ENCODE data around the gene SLC44A3. TPM values are rescaled to one million over a fixed set of nuclear protein-coding genes. Genes with fewer than 3 reads are reported as not detected.

The SLC44A3 gene
- total RNA-seq, 1 donor from 2014 or later, result 129 TPM

GRCh38 chr1:94843846-94844245 is 23.7 kb downstream of the SLC44A3 start:
- DNase-seq, result no peak
- Mint-ChIP-seq H3K36me3 (ENCODE audit: unreplicated experiment) (peaks cover 8% of the 10 kb centered on the region), H3K4me1 (ENCODE audit: low read depth, unreplicated experiment) (no peaks in the 10 kb centered on the region), H3K4me3 (ENCODE audit: unreplicated experiment) (no peak overlapping the region), H3K27me3 (ENCODE audit: unreplicated experiment) (peaks cover 2% of the 10 kb centered on the region), H3K27ac (ENCODE audit: unreplicated experiment) (no peak overlapping the region), H3K9me3 (ENCODE audit: unreplicated experiment) (no peaks in the 10 kb centered on the region)
- no peak for TF ChIP-seq CTCF (IDR thresholded peaks at IDR 0.05; ENCODE audit: partially characterized antibody, unreplicated experiment)

GRCh38 chr1:94846308-94846707 is 26.2 kb downstream of the SLC44A3 start:
- no peak overlapping the region for H3K4me3 Mint-ChIP-seq (ENCODE audit: unreplicated experiment)
- H3K4me1 Mint-ChIP-seq (ENCODE audit: low read depth, unreplicated experiment), result peaks cover 2% of the 10 kb centered on the region
- H3K27me3 Mint-ChIP-seq (ENCODE audit: unreplicated experiment), result peaks cover 2% of the 10 kb centered on the region
- no peak for DNase-seq
- no peak overlapping the region for H3K27ac Mint-ChIP-seq (ENCODE audit: unreplicated experiment)
- H3K36me3 Mint-ChIP-seq (ENCODE audit: unreplicated experiment), result peaks cover 8% of the 10 kb centered on the region
- no peak for TF ChIP-seq CTCF (IDR thresholded peaks at IDR 0.05; ENCODE audit: partially characterized antibody, unreplicated experiment)
- H3K9me3 Mint-ChIP-seq (ENCODE audit: unreplicated experiment), result no peaks in the 10 kb centered on the region

GRCh38 chr1:94851571-94851970 is 31.4 kb downstream of the SLC44A3 start:
- Mint-ChIP-seq H3K36me3 (ENCODE audit: unreplicated experiment) (no peaks in the 10 kb centered on the region), H3K27me3 (ENCODE audit: unreplicated experiment) (no peaks in the 10 kb centered on the region)

GRCh38 chr1:94852788-94853187 is 32.6 kb downstream of the SLC44A3 start:
- TF ChIP-seq CTCF (IDR thresholded peaks at IDR 0.05; ENCODE audit: partially characterized antibody, unreplicated experiment), result no peak
- H3K9me3 Mint-ChIP-seq (ENCODE audit: unreplicated experiment), result no peaks in the 10 kb centered on the region
- H3K4me1 Mint-ChIP-seq (ENCODE audit: low read depth, unreplicated experiment), result peaks cover 2% of the 10 kb centered on the region
- no peak overlapping the region for H3K4me3 Mint-ChIP-seq (ENCODE audit: unreplicated experiment)
- no peak overlapping the region for H3K27ac Mint-ChIP-seq (ENCODE audit: unreplicated experiment)
- DNase-seq, result no peak
- no peaks in the 10 kb centered on the region for H3K27me3 Mint-ChIP-seq (ENCODE audit: unreplicated experiment)
- no peaks in the 10 kb centered on the region for H3K36me3 Mint-ChIP-seq (ENCODE audit: unreplicated experiment)

More at GRCh38 chr1:94851571-94851970, 31.4 kb downstream of the SLC44A3 start:
- Mint-ChIP-seq H3K4me3 (ENCODE audit: unreplicated experiment) (no peak overlapping the region), H3K4me1 (ENCODE audit: low read depth, unreplicated experiment) (peaks cover 2% of the 10 kb centered on the region), H3K9me3 (ENCODE audit: unreplicated experiment) (no peaks in the 10 kb centered on the region), H3K27ac (ENCODE audit: unreplicated experiment) (no peak overlapping the region)
- no peak for DNase-seq
- TF ChIP-seq CTCF (IDR thresholded peaks at IDR 0.05; ENCODE audit: partially characterized antibody, unreplicated experiment), result no peak

- Mint-ChIP-seq H3K27me3 (ENCODE audit: unreplicated experiment) (peaks cover 2% of the 10 kb centered on the region), H3K4me3 (ENCODE audit: unreplicated experiment) (no peak overlapping the region), H3K9me3 (ENCODE audit: unreplicated experiment) (no peaks in the 10 kb centered on the region), H3K36me3 (ENCODE audit: unreplicated experiment) (no peaks in the 10 kb centered on the region), H3K4me1 (ENCODE audit: low read depth, unreplicated experiment) (peaks cover 4% of the 10 kb centered on the region), H3K27ac (ENCODE audit: unreplicated experiment) (no peak overlapping the region)
- DNase-seq, result peak; percentile 83
- TF ChIP-seq CTCF (IDR thresholded peaks at IDR 0.05; ENCODE audit: partially characterized antibody, unreplicated experiment), result peak; percentile 70
These were observed 34.5 kb downstream of the SLC44A3 start for GRCh38 chr1:94854458-94855306.
